ENCODE results near the gene PPP2R2D.

GRCh38 chr10:131897297-131897899, 3.4 kb upstream of the PPP2R2D start:
- TF ChIP-seq, protein P1, sequence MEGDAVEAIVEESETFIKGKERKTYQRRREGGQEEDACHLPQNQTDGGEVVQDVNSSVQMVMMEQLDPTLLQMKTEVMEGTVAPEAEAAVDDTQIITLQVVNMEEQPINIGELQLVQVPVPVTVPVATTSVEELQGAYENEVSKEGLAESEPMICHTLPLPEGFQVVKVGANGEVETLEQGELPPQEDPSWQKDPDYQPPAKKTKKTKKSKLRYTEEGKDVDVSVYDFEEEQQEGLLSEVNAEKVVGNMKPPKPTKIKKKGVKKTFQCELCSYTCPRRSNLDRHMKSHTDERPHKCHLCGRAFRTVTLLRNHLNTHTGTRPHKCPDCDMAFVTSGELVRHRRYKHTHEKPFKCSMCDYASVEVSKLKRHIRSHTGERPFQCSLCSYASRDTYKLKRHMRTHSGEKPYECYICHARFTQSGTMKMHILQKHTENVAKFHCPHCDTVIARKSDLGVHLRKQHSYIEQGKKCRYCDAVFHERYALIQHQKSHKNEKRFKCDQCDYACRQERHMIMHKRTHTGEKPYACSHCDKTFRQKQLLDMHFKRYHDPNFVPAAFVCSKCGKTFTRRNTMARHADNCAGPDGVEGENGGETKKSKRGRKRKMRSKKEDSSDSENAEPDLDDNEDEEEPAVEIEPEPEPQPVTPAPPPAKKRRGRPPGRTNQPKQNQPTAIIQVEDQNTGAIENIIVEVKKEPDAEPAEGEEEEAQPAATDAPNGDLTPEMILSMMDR (conservative IDR thresholded peaks at IDR 0.05), result no peak
- TF ChIP-seq ZFX (IDR thresholded peaks at IDR 0.05), result no peak

Measured in C4-2B (cell line).